GM18873 (cell line): ENCODE results near the gene CA12.

ENCODE experiments used
- ATAC-seq: cut with Tn5 transposase; IDR thresholded peaks from one replicate; pipeline ENCODE4 v1.9.1; 2021; ENCODE audit warnings: mild to moderate bottlenecking, moderate library complexity, moderate number of reproducible peaks; ENCODE audit not compliant: unreplicated experiment, low FRiP score

CA12 gene

DNA sequence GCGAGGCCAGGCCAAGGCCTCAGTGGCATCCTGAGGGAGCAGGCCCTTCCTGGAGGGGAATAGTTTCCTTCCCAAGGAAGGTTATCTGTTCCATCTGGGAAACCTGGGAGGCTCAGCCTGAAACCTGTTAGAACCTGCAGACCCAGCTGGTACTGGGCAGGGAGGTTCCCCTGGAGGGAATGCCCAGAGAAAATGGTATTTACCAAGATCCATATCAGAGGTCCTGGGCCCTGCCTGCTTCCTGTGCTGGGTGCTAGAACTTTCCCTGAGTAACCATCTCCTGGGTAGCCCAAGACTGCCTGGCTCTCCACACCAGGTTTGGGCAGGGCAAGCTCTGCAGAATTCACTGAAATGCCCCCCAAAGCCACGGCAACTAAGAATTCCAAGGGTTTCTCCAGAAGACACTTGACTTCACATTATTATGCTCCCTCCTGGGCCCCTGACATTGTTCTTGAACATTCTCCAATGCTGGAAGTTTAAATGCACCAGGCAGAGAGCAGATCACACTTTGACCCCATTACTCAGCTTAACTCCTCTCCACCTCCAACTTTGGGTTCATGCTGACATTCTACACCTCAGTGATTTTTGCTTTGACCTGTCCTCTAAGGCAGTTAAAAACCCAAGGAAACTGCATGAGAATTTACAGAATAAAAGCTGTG is 2.0 kb downstream of the CA12 start:
- no peak for ATAC-seq

DNA sequence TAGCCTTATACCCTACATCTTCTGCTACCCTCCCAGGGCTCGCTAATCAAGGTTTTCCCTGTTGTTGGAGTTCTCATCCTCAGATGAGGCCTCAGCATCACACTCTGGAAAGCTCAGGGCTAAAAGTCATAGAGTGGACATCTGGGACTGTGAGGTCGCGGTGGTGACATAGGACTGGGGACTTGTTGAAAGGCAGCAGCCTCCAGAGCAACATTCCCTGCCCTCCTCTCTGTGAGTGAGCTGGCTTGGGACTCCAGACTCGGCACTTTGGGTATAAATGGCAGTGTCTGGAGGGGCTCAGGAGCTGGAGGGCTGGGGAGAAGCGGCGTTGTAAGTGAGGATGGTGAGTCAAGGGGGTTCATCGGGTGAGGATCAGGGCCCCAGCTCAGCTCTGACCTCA is 2.7 kb downstream of the CA12 start:
- ATAC-seq, result no peak

DNA sequence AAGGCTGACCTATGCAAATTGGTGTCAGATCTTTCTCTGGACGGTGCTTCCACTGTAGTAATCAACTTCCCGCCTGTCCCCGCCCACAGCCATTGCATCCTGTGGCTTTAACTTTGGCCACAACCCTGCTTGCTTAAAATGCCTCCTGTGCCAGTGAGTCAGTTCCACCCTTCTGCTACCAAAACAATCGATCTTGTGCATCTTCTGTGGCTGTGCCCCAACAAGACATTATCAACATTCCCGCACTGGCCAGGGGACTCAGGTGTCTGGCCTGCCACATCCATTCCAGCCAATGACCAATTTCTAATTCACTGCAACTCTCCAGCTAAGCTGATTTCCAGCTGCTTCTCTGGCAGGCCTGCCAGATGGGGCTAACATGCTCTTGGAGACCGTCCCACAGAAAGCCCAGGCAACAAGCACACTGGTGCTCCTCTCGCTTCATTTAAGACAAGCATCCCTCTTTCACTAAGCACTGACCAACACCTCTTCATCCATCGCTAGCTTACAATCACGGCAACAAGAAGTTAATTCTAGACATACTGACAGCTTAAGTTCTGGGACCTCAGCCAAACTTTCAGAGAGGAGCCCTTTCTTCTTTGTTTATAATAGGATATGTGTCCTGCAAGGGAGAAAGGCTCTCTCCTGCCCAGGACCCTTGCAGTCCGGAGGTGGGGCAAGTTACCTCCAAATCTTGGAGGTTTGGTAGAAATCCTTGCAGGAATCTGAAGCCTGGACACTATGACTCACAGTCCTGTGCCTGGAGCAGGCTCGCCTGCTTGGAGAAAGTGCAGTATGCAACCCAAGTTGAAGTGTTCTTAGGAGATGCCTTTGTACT is 6.7 kb downstream of the CA12 start:
- no peak for ATAC-seq

DNA sequence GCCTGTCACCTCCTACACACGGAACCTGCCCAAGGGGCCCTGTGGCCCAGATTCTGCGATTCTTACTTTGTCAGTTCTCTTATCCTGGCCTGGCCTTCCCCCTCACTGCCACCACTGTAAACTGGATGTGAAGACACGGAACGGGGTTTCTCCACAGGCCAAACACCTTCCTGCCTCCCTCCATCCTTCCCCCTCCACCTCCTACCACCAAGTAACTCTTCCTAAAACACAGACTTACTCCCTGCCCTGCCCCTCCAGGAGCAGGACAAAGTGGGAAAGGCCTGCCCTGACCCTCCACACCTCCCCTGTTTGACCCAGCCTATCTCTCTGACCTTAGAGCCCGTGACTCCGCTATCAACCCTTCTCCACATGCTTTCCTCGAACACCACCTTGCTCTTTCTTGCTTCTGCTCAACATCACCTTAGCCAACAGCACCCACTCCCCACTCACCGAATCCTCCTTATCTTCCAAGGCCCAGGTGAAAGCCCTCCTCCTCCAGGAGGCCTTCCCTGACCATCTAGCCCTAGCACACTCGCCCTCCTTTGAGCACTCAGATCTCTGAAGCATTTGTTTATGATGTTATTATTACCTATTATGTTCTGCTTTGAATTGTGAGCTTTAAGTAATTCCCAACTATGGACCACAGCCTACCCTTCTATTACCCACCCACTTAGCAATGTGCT is 7.6 kb downstream of the CA12 start:
- no peak for ATAC-seq

DNA sequence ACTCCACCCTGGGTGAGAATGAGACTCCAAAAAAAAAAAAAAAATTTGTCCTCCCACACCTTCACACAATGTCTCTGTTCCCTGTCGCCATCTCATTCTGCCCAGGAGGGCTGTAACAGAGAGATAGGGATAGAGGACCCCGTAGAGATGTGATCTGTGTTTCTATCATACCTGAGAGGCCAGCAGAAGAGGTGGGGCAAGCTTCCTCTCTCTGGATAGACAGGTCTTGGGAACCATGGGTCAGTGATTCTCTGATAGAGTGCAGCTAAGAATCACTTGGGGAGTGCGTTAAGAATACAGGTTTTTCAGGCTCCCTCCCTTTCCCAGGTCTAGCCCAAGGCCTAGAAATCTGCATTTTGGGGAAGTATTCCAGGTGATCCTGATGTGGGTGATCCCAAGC is 8.3 kb downstream of the CA12 start:
- no peak for ATAC-seq

DNA sequence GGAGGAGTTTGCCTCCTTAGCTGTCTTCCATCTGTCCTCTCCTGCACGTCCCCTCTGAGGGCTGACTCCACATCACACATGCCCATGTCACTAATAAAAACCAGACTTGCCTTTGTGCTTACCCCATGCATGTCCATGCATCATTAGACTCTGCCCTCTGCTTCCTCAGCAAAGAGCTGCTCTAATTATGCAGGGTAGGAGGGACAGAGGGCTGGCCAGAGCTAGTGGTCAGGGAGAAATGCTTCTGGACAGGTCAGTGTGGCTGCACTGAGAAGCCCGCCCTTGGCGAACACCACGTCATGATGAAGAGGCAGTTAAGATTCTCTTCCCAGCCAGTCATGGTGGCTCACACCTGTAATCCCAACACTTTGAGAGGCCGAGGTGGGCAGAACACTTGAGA is 8.9 kb downstream of the CA12 start:
- no peak for ATAC-seq

DNA sequence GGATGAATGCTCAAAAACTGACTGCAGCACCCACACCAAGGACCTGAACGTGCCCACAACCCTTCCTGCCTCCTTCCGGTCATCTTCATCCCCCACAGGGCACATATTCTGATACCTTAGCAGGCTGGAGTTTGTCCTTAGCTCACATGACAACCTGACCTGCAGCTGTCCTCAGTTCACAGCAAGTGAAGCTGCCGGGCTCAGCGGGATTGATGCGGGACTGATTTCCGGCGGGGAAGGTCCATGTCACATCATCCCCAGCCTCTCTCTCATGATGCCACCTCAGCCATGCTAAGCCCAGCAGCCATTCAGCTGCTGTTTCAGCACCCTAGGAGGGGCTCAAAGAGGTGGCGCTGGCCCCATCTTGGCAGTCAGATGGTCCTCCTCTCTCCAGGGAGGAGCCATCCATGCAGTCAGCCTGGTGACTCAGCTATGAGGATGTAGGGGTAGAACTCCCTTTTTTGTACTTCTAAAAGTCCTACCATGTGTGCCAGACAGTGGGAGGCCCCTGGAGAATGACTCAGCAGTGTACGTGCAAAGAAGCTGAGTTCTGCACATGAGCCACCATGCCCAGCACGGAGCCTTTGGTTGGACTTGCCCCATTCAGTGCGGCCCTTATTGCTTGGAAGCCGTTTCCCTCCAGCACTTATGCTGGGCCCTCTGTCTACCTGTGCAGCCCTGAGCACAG is 9.5 kb downstream of the CA12 start:
- no peak for ATAC-seq

DNA sequence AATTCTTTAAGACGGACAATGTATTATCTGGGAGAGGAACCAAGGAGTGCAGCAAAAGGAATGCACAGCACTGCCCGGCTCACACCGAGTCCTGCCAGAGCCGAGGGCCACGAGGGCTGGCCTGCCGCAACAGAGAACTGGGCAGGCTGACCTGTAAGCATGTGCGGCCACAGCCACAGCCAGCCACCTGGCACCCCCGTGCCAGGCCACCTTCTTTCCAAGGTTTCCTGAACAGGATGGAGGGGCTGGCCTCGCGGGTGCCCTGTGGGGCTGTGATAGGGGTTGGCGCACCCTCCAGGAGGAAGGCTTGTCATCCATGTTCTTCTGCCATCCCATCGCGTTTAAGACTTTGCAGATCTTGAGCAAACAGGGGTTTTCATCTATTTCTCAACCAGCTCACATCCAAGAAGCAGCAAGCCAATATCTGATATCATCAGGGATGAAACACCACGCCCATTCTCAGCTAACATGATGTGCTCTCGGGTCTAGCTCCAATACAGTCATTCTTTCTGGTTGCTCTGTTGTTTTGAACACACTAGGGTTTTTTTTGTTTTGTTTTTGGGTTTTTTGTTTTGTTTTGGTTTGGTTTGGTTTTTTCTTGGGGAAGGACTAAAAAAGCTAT is 10.2 kb downstream of the CA12 start:
- ATAC-seq, result no peak

DNA sequence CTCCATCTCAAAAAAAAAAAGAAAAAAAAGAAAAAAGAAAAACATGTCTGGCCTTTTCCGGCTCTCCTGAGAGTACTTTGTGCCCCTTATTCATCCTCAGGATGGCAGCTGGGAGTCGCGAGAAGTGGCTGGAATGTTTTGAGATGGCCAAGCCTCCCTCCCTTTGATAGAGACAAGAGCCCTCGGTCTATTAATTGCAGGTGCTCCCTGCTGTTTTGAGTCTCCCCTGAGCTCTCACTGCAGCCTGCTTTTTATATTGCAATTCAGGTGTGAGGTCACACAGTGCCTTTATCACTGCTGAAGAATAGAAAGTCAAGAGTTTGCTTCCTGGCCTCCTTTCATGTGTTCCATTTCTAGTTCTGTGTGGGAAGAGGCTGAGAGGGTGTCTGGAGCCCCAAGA is 10.9 kb downstream of the CA12 start:
- no peak for ATAC-seq

DNA sequence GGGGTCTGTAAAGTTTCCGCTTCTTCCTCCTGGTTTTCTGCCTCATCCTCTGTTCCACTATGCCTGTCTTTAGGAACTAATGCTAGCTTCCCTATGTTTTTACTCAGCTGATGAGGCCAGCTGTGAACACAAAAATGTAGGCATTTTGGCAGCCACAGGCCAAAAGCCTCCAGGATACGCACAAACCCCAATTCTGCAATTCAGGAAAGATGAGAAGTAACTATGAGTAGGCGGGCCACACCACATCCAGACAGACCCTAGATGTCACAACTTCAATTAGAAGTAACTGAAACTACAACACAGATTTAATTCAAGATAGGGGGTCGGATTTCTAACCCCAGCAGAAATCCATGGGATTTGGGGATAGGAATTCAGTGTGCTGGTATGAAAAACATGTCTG is 11.9 kb downstream of the CA12 start:
- no peak for ATAC-seq

DNA sequence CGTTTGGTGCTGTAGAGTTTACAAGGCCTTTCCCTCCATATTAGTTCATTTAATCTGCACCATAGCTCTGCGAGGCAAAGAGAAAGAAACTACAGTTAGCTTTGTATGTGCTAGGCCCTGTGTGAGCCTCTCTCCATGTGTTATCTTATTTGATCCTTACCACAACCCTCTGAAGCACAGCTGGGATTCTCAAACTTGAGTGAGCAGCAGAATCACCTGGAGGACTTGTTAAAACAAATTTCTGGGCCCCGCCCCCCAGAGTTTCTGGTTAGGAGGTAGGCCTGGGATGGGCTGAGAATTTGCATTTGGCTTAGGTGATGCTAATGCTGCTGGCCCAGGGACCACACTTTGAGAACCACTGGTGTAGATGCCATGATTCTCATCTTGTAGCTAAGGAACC is 12.3 kb downstream of the CA12 start:
- ATAC-seq, result no peak

DNA sequence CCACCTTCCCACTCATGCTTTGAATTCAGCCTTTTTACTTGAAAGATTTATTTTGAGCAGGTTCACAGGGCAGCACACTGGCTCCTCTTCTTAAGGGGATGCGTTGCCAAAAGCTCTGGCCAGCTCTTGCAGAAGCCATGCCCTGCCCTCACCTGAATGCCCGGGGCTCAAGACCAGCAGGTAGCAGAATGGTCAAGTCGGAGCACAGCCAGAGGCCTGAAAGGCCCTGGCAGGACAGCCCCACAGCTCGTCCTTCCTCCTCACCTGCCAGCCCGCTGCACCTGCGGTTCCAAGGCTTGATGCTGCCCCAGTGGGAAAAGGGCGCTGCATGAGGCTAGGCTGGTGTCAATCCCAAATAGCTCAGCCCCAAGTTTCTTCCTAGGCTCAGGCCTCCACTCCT is 13.1 kb downstream of the CA12 start:
- no peak for ATAC-seq

DNA sequence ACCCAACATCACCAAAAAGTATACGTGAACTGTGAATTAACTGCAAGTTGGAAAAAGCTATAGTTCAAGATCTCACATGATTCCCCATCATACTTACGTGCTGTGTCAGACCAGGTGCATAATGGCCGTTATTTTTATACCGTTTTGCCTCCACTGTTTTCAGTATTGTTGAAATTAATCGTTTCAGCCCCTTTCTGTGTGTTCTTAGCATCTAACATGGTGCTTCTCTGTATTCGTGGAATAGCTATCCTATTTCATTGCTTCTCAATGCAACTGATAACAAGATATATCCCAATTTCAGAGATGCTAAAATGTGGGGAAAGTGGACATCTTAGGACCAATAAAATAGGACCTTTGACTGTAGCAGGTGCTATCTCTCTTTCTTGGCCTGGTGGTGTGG is 13.7 kb downstream of the CA12 start:
- ATAC-seq, result no peak

DNA sequence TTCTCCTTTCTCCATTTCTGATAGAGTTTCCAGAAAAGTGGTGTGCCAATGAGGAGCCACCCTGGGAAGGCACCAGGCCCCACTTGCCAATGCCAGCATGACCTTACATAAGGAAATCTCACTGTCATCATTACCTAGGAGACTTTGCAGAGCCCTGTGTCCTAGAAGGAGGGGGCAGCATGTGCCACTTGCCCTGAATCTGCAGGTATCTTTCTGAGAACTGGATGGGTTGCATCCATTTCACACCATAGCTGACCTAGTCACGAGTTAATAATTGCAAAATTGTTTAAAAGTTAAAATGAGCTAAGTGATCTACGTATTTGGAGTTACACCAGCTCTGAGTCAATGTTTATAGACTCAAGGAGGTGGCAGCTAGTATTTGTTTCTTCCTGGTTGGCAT is 14.3 kb downstream of the CA12 start:
- no peak for ATAC-seq

DNA sequence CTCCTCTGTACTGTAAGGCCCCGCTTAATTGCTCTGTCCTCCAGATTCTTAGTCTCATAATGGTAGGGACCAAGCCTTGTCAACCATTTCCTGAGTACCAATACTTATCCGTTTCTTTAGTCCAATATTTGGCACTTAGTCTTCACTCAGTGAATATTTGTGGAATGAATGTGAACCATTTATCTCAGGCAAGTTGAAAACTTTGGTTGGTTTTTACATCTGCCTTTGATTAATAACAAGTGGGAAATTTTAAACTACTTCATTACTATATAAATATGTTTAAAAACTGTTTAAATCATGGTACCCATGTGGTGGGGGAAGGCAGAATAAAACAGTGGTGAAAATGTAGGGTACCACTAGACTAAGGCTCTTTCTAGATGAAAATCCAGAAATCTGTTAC is 15.2 kb downstream of the CA12 start:
- ATAC-seq, result no peak

DNA sequence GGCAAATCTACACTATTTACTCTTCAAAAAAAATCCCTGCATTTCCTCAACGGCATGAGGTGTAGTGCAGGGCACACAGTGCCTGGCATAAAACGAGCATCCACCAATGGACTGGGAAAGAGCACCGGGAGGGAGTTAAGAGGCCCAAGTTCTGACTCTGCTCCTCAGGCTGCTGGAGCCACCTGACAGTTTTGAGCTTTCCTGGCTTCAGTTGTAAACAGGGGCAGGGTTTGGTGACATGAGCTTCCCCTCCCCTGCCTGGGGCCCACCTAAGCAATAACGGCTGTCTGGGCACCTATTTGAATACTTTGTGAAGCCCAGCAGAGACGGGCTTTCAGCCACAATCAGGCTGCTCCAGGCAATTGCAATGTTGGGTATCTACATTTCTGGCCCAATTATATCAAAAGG is 16.4 kb downstream of the CA12 start:
- ATAC-seq, result no peak

DNA sequence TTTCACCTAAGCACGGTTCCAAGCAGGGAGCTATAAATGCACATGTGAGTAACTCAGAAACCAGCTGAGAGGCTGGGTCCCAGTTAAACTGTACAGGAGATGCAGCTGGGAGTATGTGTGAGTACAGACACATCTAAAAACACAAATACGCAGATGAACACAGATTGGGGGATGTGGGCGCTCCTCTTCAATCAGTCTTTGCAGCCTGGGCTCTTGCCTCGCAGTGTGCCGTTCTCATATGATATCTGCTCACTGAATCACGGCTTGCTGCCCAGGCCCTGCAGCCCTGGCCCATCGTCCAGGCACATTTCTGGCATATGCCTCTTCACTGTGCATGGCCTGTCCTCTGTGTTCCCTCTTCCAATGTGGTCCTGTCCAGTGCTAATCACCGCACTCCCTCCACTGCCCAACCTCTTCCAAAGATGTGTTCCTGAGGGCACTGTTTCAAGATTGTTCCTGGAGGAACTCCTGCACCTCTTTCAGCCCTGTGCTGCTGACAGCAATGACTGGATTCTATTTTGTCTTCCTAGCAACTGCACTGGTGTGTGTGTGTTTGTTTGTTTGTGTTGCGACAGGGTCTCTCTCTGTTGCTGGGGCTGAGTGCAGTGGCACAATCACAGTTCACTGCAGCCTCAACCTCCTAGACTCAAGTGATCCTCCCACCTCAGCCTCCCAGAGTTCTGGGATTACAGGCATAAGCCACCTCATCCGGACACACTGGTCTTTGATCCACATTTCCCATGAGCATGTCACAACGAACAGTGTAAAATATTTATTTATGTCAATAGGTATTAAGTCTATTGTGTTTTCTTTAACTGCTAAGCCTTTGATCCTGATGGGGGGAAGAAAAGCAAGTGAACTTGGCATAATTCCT is 17.0 kb downstream of the CA12 start:
- no peak for ATAC-seq

DNA sequence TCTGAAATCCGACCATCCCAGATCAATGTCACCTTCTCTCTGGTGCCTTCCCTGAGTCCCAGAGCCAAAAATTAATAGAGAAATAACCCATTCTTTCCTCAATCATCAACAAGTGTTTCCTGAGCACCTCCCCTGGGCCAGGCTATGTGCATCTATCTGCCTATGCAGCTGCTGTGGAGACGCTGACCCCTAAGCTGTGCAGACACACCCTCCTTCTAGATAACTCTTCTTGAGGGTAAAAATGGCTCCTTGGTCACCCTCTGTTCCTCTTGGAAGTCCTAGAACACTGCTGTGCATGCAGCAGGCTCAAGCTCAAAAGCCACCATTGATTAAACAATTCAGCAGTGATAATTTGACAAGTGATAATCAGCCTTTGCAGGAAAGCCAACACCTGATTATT is 18.4 kb downstream of the CA12 start:
- ATAC-seq, result no peak

DNA sequence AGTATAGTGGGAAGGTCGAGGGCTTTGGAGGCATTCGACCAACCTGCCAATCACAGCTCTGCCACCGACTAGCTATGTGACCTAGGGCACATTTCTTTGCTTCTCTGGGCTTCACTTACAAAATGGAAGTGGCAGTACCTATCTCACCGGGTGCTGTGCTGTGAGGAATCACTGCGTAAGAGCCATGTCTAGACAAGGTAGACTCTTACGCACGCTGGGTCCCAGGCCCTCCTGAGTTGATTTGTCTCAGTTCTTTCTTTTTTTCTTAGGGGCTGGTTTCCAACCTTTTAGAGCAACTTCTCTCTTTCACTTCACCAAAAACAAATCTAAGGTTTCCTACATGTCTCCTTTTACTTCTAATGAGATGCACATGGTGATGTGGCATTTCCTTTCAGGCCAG is 18.8 kb downstream of the CA12 start:
- ATAC-seq, result no peak

DNA sequence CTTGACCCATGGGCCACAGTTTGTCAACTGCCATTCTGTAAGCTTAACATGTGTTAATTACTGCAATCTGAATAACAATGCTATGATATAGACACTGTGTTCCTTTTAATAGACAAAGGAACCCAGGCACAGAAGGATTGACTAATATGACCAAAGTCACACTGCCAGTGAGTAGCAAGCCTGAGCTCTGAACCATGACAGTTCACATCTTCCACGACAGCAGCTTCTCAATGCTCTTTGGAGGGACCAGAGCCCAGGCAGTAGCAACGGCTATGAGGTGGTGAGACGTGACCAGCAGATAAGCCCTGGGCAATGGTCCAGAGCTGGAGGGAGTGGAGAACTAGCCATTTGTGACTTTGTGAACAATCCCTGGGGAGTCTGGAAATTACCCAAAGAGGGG is 19.4 kb downstream of the CA12 start:
- ATAC-seq, result no peak
